GM13976 (cell line): Measurements from ENCODE around the gene KCNMB2.
"Not testable (repeated sequence)": the region's sequence is repeated elsewhere in the genome, so short reads cannot be mapped to it uniquely, and the experiment has no call there.

Source experiments
- DNase-seq: peaks from one replicate; pipeline ENCODE4 v3.0.0; 2012; ENCODE audit warnings: low spot score
- in situ Hi-C: fragments of 300-500 bp; cut with MboI; formaldehyde crosslinking; loops from one replicate; pipeline ENCODE4 v1.12.0; 2022; ENCODE audit warnings: low sequenced_read_pairs, mixed read lengths, inconsistent platforms; ENCODE audit not compliant: unreplicated experiment
- TF ChIP-seq, protein P1 (sequence below): IDR thresholded peaks from 2 replicates; pipeline ENCODE4 v1.5.1; 2012; ENCODE audit warnings: borderline replicate concordance, mild to moderate bottlenecking; ENCODE audit not compliant: insufficient read depth; ENCODE audit errors: extremely low read depth, missing control alignments, control extremely low read depth

KCNMB2 gene

GRCh38 chr3:178850450-178851190 is 314.4 kb downstream of the KCNMB2 start:
- in situ Hi-C loops: no loop called here
- TF ChIP-seq, protein P1, sequence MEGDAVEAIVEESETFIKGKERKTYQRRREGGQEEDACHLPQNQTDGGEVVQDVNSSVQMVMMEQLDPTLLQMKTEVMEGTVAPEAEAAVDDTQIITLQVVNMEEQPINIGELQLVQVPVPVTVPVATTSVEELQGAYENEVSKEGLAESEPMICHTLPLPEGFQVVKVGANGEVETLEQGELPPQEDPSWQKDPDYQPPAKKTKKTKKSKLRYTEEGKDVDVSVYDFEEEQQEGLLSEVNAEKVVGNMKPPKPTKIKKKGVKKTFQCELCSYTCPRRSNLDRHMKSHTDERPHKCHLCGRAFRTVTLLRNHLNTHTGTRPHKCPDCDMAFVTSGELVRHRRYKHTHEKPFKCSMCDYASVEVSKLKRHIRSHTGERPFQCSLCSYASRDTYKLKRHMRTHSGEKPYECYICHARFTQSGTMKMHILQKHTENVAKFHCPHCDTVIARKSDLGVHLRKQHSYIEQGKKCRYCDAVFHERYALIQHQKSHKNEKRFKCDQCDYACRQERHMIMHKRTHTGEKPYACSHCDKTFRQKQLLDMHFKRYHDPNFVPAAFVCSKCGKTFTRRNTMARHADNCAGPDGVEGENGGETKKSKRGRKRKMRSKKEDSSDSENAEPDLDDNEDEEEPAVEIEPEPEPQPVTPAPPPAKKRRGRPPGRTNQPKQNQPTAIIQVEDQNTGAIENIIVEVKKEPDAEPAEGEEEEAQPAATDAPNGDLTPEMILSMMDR: no peak
- no peak for DNase-seq

- TF ChIP-seq, protein P1: no peak
- in situ Hi-C loops: no loop called here
- no peak for DNase-seq
These were observed 315.3 kb downstream of the KCNMB2 start for GRCh38 chr3:178851564-178851963.

GRCh38 chr3:178856804-178857203 is 320.6 kb downstream of the KCNMB2 start:
- in situ Hi-C loops: no loop called here
- no peak for DNase-seq
- TF ChIP-seq, protein P1: no peak

GRCh38 chr3:178859386-178859785 is 323.1 kb downstream of the KCNMB2 start:
- DNase-seq: no peak
- TF ChIP-seq, protein P1: no peak
- in situ Hi-C loops: no loop called here

DNA sequence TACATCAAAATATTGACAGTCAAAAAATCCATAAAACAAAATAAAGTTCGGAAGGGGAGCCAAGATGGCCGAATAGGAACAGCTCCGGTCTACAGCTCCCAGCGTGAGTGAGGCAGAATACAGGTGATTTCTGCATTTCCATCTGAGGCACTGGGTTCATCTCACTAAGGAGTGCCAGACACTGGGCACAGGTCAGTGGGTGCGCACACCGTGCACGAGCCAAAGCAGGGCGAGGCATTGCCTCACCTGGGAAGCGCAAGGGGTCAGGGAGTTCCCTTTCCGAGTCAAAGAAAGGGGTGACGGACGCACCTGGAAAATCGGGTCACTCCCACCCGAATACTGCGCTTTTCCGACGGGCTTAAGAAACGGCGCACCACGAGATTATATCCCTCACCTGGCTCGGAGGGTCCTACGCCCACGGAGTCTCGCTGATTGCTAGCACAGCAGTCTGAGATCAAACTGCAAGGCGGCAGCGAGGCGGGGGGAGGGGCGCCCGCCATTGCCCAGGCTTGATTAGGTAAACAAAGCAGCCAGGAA is 323.7 kb downstream of the KCNMB2 start:
- in situ Hi-C loops, DNase-seq: not testable (repeated sequence)

DNA sequence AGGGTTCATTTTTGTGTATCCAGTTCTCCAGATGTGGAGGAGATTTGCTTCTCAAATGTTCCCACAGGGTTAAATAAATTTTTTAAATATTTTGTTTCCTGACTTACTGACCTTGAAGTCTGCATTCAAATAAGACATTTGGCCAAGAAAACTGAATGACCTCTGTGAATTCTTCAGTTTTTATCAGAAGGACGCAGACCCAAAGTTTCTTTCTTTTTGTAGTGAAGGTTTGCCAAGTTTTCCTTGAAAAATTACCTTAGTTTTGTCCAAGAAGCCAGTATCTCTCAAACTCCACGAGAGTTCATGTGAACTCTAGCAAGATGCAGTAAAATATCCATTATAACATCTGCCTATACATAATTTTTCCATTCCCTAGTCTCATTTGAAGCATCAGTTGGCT is 332.4 kb downstream of the KCNMB2 start:
- in situ Hi-C loops: no loop called here
- TF ChIP-seq, protein P1: no peak
- no peak for DNase-seq

DNA sequence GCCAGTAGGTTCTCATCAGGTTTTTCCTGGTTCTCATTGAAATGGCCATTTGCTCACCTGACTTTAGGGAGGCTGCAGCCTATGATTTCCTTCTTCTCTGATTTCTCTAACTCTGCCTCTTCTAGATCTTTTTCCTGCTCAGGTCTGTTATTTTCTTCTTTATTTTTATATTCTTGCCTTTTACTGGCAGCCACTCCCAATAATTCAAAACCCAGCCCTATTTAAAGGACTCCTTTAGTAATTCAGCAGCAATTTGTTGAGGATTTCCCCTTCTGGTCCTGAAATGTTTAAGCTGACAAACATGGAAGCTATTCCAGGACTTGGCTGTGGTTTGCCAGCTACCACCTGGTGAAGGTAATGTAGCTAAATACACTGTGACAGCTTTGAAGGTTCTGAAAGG is 333.8 kb downstream of the KCNMB2 start:
- in situ Hi-C loops: no loop called here
- DNase-seq: no peak
- TF ChIP-seq, protein P1: no peak
